Measurements from ENCODE around the gene ANKFN1.

DNA sequence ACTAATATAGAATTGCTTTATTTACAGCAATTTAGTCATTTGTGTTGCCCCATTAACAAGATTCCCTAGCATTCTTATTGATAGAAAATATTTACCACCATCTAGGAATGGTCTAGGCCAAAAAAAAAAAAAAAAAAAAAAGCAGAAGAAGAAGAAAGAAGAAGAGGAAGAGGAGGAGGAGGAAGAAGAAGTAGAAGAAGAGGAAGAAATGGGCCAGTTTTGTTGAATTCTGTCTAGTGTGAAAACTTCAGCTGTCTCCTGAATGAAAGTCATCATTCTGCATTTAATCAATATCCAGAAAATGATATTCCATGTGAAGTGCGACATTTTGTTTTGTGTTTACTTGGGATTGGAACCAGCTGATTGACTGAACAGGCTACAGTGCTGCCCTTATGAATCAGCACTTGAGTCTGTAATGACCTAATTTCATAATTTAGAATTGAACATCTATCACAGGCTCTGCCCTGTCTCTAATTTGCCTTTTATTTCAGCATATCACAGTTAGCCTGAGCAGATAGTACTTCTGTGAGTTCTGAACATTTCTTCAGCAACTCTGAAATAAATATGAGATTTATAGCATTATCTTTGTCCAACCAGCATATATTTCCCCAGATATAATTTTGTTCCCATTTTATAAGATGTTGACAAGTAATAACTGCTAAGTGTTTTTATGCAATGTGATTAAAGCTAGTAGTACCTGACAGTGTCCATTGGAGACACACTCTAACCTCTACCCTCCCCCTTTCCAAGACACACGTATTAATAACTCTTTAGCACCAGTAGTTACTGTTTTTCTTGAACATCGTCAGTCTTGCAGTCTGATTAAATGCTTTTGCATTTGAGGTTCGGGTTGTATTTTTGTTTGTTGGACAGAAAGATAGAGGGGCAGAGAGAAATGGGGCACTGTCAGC, 5.9 kb downstream of the ANKFN1 start:
- TF ChIP-seq, protein P1, sequence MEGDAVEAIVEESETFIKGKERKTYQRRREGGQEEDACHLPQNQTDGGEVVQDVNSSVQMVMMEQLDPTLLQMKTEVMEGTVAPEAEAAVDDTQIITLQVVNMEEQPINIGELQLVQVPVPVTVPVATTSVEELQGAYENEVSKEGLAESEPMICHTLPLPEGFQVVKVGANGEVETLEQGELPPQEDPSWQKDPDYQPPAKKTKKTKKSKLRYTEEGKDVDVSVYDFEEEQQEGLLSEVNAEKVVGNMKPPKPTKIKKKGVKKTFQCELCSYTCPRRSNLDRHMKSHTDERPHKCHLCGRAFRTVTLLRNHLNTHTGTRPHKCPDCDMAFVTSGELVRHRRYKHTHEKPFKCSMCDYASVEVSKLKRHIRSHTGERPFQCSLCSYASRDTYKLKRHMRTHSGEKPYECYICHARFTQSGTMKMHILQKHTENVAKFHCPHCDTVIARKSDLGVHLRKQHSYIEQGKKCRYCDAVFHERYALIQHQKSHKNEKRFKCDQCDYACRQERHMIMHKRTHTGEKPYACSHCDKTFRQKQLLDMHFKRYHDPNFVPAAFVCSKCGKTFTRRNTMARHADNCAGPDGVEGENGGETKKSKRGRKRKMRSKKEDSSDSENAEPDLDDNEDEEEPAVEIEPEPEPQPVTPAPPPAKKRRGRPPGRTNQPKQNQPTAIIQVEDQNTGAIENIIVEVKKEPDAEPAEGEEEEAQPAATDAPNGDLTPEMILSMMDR (IDR thresholded peaks at IDR 0.05) = no peak
- TF ChIP-seq, protein P2, sequence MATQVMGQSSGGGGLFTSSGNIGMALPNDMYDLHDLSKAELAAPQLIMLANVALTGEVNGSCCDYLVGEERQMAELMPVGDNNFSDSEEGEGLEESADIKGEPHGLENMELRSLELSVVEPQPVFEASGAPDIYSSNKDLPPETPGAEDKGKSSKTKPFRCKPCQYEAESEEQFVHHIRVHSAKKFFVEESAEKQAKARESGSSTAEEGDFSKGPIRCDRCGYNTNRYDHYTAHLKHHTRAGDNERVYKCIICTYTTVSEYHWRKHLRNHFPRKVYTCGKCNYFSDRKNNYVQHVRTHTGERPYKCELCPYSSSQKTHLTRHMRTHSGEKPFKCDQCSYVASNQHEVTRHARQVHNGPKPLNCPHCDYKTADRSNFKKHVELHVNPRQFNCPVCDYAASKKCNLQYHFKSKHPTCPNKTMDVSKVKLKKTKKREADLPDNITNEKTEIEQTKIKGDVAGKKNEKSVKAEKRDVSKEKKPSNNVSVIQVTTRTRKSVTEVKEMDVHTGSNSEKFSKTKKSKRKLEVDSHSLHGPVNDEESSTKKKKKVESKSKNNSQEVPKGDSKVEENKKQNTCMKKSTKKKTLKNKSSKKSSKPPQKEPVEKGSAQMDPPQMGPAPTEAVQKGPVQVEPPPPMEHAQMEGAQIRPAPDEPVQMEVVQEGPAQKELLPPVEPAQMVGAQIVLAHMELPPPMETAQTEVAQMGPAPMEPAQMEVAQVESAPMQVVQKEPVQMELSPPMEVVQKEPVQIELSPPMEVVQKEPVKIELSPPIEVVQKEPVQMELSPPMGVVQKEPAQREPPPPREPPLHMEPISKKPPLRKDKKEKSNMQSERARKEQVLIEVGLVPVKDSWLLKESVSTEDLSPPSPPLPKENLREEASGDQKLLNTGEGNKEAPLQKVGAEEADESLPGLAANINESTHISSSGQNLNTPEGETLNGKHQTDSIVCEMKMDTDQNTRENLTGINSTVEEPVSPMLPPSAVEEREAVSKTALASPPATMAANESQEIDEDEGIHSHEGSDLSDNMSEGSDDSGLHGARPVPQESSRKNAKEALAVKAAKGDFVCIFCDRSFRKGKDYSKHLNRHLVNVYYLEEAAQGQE (IDR thresholded peaks at IDR 0.05; ENCODE audit: insufficient read depth in 1 of 2, low read depth in 2 of 2, low read length in 1 of 2) = no peak
- TF ChIP-seq TCF7L2 (IDR thresholded peaks at IDR 0.05; ENCODE audit: low read depth, low read length) (no peak), SIN3A (IDR thresholded peaks at IDR 0.05; ENCODE audit: borderline replicate concordance, insufficient read depth, low read depth, low read length) (no peak), POLR2AphosphoS5 (IDR thresholded peaks at IDR 0.05; ENCODE audit: low read depth, low read length) (no peak)
